Retinal pigment epithelial cell (primary cell): ENCODE data around the gene ELP1.

ENCODE experiments used
- DNase-seq: peaks from one replicate; pipeline ENCODE4 v3.0.0-alpha.2; 2010; ENCODE audit warnings: low read depth
- H3K4me3 ChIP-seq: 2 replicates; pipeline ENCODE4 v1.5.1; 2011; ENCODE audit warnings: mild to moderate bottlenecking, low read length, control low read depth, moderate library complexity
- TF ChIP-seq, protein P1 (sequence below): conservative IDR thresholded peaks from 2 replicates; pipeline ENCODE4 v1.5.1; 2011; ENCODE audit warnings: low read depth, low read length, control low read depth, inconsistent platforms

The ELP1 gene

GRCh38 chr9:108877524-108877923, 56.4 kb downstream of the ELP1 start:
- no peak for DNase-seq
- TF ChIP-seq, protein P1, sequence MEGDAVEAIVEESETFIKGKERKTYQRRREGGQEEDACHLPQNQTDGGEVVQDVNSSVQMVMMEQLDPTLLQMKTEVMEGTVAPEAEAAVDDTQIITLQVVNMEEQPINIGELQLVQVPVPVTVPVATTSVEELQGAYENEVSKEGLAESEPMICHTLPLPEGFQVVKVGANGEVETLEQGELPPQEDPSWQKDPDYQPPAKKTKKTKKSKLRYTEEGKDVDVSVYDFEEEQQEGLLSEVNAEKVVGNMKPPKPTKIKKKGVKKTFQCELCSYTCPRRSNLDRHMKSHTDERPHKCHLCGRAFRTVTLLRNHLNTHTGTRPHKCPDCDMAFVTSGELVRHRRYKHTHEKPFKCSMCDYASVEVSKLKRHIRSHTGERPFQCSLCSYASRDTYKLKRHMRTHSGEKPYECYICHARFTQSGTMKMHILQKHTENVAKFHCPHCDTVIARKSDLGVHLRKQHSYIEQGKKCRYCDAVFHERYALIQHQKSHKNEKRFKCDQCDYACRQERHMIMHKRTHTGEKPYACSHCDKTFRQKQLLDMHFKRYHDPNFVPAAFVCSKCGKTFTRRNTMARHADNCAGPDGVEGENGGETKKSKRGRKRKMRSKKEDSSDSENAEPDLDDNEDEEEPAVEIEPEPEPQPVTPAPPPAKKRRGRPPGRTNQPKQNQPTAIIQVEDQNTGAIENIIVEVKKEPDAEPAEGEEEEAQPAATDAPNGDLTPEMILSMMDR, result no peak
- H3K4me3 ChIP-seq, result no peak overlapping the region

GRCh38 chr9:108876425-108876824, 57.5 kb downstream of the ELP1 start:
- no peak for DNase-seq
- TF ChIP-seq, protein P1, result no peak
- no peak overlapping the region for H3K4me3 ChIP-seq

- no peak overlapping the region for H3K4me3 ChIP-seq
- TF ChIP-seq, protein P1, result no peak
- DNase-seq, result no peak
Observed at GRCh38 chr9:108874058-108874788, 59.7 kb downstream of the ELP1 start.

- TF ChIP-seq, protein P1, result no peak
- no peak overlapping the region for H3K4me3 ChIP-seq
- no peak for DNase-seq
Observed at GRCh38 chr9:108869092-108869725, 64.7 kb downstream of the ELP1 start.

GRCh38 chr9:108867829-108868228, 66.1 kb downstream of the ELP1 start:
- TF ChIP-seq, protein P1, result no peak
- no peak overlapping the region for H3K4me3 ChIP-seq
- DNase-seq, result no peak

GRCh38 chr9:108867116-108867515, 66.8 kb downstream of the ELP1 start:
- DNase-seq, result no peak
- TF ChIP-seq, protein P1, result no peak

DNA sequence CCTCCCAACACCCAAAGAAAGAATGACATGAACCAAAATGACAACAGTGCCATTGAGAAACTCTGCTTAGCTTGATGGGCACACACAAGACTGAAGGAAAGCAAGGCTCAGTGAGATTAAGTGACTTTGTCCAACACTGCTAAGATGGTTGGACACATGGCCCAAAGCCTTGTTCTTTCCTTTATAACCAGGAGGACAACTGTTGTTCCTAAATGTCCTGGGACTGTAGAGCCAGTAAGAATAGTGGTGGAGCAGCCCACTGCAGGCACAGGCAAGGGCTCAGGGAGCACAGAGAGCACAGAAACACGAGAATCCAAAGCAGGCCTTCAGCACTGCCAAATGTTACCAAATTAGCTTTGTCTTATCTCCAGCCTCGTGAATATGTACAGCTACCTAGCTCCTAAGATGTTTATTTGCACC, 67.9 kb downstream of the ELP1 start:
- no peak for DNase-seq
- no peak overlapping the region for H3K4me3 ChIP-seq
- TF ChIP-seq, protein P1, result no peak

More at GRCh38 chr9:108867116-108867515, 66.8 kb downstream of the ELP1 start:
- no peak overlapping the region for H3K4me3 ChIP-seq
